NK-92 (cell line): ENCODE measurements around the gene CSNK1D.

Experiments
- DNase-seq: peaks from one replicate; lab custom pipeline; 2025; ENCODE audit not compliant: unreplicated experiment; lab: John Stamatoyannopoulos, UW

CSNK1D gene

GRCh38 chr17:82229698-82230608, 43.5 kb downstream of the CSNK1D start:
- no peak for DNase-seq

- no peak for DNase-seq
Observed at GRCh38 chr17:82228842-82229697, 44.4 kb downstream of the CSNK1D start, which contains the start of gene SLC16A3. TSS of gene SLC16A3 (plus strand) at chr17:82229042. CDS start at chr17:82236009, 6,967 bp downstream.

DNA sequence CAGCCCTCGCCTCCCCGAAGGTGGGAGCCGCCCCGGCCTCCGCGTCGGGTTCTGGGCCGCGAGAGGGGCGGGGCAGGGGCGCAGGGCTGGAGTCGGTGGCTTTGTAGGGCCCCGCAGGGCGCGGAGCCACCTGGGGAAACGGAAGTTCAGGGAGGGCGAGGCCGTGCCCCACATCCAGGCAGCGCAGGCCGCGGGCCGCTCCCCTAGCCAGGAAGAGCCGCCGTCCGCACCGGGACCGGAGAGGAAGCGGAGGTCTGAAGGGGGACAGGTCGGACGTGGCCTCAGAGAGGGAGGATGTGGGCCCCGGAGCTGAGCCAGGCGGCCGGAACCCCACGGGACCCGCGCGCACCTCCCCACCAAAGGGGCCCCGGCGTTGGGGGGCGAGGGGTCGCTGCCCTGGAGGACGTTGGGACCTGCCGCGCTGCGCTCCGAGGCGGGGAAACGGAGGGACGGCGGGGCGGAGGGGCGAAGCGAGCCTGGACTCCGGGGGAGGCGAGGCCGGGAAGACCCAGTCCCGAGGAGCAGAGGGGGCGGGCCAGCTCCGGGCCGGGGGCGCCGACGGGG, 45.1 kb downstream of the CSNK1D start:
- DNase-seq: no peak

DNA sequence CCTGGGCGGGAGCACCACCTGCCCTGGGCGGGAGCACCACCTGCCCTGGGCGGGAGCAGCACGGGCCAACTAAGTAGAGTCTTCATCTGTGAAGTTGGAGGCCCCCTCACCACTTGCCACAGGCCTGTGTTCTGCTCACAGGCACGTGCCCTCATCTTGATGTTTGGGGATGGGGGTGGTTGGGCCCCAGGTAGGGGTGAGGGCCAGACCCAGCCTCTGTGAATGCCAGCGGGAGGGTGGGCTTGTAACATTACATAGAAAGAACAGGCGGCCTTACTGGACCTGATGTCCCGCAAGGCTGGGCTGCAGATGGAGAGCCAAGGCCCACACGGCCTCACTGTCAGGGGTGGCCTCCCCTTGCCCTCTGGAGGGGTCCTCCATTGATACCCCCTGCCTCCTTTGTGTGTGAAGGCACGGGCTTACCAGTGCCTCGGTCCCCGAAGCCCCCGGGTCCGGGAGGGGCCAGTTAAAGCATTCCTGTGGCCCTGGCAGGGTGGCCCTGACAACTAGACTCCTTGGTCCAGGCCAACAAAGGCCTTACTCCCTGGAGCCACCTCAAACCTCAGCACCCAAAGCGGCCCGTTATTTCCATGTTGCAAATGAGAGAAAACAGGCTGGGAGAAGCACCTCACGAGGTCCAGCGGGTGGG, 45.7 kb downstream of the CSNK1D start:
- DNase-seq: no peak

- DNase-seq: no peak
Observed at GRCh38 chr17:82226809-82227628, 46.5 kb downstream of the CSNK1D start.

- no peak for DNase-seq
Observed at GRCh38 chr17:82226146-82226808, 47.2 kb downstream of the CSNK1D start.

GRCh38 chr17:82225368-82226029, 48.0 kb downstream of the CSNK1D start:
- DNase-seq: no peak

DNA sequence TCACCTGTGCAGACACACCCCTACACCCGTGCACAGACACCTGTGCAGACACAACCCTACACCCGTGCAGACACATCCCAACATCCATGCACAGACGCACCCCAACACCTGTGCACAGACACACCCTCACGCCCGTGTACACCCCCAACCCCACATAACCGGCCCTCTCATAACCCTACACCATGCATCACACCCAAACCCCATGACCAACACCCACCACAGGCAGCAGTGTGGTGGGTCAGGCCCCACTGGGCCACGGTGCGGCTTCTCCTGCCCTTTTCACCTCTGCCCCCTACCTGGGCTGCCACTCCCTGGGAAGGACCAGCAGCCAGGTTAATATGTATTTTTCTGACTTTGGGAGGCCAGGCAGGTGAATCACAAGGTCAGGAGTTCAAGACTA, 48.8 kb downstream of the CSNK1D start:
- DNase-seq: no peak

DNA sequence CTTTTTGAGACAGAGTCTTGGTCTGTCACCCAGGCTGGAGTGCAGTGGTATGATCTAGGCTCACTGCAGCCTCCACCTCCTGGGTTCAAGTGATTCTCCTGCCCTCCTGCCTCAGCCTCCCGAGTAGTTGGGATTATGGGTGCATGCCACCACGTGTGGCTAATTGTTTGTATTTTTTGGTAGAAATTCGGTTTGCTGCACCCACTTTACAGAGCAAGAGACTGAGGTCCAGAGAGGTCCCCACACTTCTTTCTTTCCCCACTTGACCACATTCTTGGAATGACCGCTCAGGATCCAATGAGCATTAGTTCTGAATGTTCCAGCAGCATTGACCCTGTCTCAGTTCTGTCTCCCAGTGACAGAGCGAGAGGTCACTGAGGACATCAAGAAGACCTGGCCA, 50.0 kb downstream of the CSNK1D start:
- no peak for DNase-seq

DNA sequence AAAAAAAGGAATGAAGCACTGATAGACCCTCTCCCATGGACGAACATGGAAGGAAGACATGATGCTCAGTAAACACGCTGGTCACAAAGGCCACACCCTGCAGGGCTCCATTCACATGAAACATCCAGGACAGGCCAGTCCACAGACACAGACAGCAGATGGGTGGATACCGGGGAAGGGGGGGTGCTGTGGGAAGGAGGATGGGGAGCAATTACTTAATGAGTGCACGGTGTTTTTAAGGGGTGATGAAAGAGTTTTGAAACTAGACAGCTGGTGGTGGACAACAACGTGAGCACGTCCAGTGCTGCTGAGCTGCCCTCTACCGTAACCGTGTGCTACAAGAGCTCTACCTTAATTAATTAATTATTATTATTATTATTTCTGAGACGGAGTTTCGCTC, 50.7 kb downstream of the CSNK1D start:
- no peak for DNase-seq

- DNase-seq: no peak
Observed at GRCh38 chr17:82221341-82221902, 52.1 kb downstream of the CSNK1D start.

DNA sequence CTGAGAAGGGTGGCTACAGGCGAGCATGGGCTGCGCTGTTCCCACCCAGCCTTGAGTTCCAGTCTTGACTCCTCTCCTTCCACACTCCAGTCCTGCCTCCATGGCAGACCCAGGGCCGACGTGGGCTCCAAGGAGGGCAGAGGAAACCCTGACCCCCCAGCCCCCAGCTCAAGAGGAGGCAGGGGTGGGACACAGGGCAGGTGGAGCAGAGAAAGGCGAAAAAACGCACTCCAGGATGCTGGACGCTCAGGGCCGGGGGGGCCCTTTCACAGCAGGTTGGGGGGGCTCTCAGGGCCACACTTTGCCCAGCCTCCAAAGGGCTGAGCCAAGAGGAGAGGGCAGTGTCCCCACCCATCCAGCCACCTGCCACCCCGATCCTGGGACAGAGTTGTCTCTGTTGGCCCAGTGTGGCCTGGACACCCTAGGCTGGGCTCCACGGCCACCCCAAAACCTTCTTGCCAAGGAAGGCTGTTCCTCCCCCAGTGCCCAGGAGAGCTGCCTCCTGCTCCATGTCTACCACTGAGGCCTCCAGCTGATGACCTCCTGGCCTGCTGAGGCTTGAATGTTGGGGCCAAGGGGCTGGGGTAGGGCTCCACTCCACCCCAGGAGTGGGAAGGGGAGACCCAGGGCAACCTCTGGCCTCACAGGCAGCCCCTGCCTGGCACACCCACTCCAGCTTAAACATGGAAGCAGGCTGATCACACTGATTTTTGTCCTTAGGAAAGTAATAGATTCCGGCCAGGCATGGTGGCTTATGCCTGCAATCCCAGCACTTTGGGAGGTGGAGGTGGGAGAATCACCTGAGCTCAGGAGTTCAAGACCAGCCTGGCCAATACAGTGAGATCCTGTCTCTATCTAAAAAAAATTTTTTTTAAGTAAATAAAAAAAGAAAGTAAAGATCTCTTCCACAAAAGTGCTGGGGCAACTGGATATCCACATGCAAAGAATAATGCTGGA, 53.5 kb downstream of the CSNK1D start:
- DNase-seq: no peak

GRCh38 chr17:82219083-82219482, 54.4 kb downstream of the CSNK1D start:
- DNase-seq: no peak

DNA sequence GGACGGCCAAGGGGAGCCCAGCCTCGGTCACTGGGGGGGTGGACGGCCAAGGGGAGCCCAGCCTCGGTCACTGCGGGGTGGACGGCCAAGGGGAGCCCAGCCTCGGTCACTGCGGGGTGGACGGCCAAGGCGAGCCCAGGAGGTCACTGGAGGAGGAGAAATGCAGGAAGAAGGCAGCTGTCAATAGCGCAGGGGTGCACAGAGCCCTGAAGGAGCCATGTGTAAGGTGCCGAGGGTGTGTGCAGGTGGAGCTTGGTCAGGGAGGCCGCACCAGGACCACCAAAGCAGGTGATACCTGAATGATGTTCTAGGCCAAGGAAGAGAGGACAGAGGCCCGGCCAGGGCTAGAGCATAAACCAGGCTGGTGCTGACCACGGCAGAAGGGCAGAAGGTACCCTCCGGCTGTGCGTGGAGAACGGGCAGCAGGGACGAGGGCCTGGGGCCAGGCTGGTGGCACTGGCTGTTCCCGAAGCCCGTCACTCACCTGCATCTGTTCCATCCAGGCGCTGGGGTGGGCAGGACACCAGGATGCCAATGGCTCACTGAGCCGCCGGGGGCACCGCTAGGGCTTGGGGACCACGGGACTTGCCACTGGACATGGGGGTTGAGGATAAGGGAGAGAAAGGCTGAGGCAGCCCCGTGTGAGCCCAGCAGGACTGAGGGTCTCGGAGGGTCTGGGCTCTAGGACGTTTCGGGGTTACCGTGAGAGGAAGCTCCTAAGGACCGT, 55.0 kb downstream of the CSNK1D start:
- DNase-seq: no peak

- DNase-seq: no peak
Observed at GRCh38 chr17:82217530-82218204, 55.8 kb downstream of the CSNK1D start.

- DNase-seq: no peak
Observed at GRCh38 chr17:82217120-82217529, 56.4 kb downstream of the CSNK1D start.
